Thyroid gland (tissue), 4 donors: ENCODE data around the gene TMEM184C. TPM values are rescaled to one million over a fixed set of nuclear protein-coding genes. Genes with fewer than 3 reads are reported as not detected.
A peak's percentile ranks its signal among the peaks of the same experiment; 100 is the strongest.

ENCODE experiments used
- DNase-seq, 2 donors: peaks; one replicate each; pipeline ENCODE4 v3.0.0-alpha.2; 2019
- H3K27ac ChIP-seq, 3 donors: fragments of 200-600 bp; sonication (generic); 1 replicate in 2 of 3; 2 replicates in 1 of 3; pipeline ENCODE4 v1.5.1; 2016 to 2019; ENCODE audit warnings: mild to moderate bottlenecking in 1 of 3, moderate library complexity in 1 of 3
- H3K27me3 ChIP-seq: fragments of 200-600 bp; sonication (generic); one replicate; pipeline ENCODE4 v1.5.1; 2019
- H3K36me3 ChIP-seq, 2 donors: fragments of 200-600 bp; sonication (generic); one replicate each; pipeline ENCODE4 v1.5.1; 2016 to 2019
- H3K4me1 ChIP-seq, 2 donors: fragments of 200-600 bp; sonication (generic); one replicate each; pipeline ENCODE4 v1.5.1; 2017 to 2019
- H3K4me3 ChIP-seq, 3 donors: fragments of 200-600 bp; sonication (generic); replicated peaks in 1 of 3; 1 replicate in 2 of 3; 2 replicates in 1 of 3; pipeline ENCODE4 v1.5.1; 2016; ENCODE audit warnings: mild to moderate bottlenecking in 1 of 3
- H3K9me3 ChIP-seq: fragments of 200-600 bp; sonication (generic); one replicate; pipeline ENCODE4 v1.5.1; 2017
- CTCF ChIP-seq, 6 experiments: fragments of 200-600 bp in 3 of 6; fragments of 450-650 bp in 3 of 6; sonication (generic) in 3 of 6; IDR thresholded peaks; one replicate each; pipeline ENCODE4 v1.5.1; 2016 to 2019; ENCODE audit warnings: antibody characterized with exemption in 6 of 6, mild to moderate bottlenecking in 2 of 6, inconsistent platforms in 1 of 6, moderate library complexity in 1 of 6
- POLR2A ChIP-seq, 2 donors: fragments of 450-650 bp; IDR thresholded peaks; one replicate each; pipeline ENCODE4 v1.6.1; 2017; ENCODE audit warnings: antibody characterized with exemption in 2 of 2, mild to moderate bottlenecking in 2 of 2, moderate library complexity in 1 of 2
- WGBS, 2 donors: methylation state at CpG; one replicate each; pipeline ENCODE4 v1.1.5; 2017; 5-methylcytosine and 5-hydroxymethylcytosine counted together
- intact Hi-C: fragments of 100-400 bp; cut with DNase I; formaldehyde crosslinking; loops from one replicate; pipeline ENCODE4 v1.15.1; 2023
- total RNA-seq, 4 donors: library from RNA; depleted of rRNA; stranded (reverse); fragments of >200 nt; gene quantifications; one replicate each; pipeline ENCODE4 v1.2.3, GENCODE V29; 2016

TMEM184C gene
- total RNA-seq, 4 donors from 2014 or later: 69.6 to 98.5 (median 82.5) TPM

- WGBS, 2 donors: 31 to 58% methylated on average over 3 of the region's 3 CpGs
- peak; percentile 58 to 71 for DNase-seq
- TF ChIP-seq POLR2A (IDR thresholded peaks at IDR 0.05) (no peak), CTCF (IDR thresholded peaks at IDR 0.05) (no peak)
- H3K4me1 ChIP-seq: no peaks in the 10 kb centered on the region
- no peak overlapping the region for H3K4me3 ChIP-seq
- H3K36me3 ChIP-seq: no peaks in the 10 kb centered on the region
- H3K9me3 ChIP-seq: no peaks in the 10 kb centered on the region
- H3K27me3 ChIP-seq: no peaks in the 10 kb centered on the region
- intact Hi-C loops: no loop called here
- H3K27ac ChIP-seq: no peak overlapping the region
Measured at GRCh38 chr4:147578593-147578992, 38.6 kb upstream of the TMEM184C start.

- intact Hi-C loops: loop anchor here (10.0 kb wide), 1 partner anchor 416 kb away; no protein-coding TSS in a partner anchor
- no peak overlapping the region for H3K4me3 ChIP-seq
- no peaks in the 10 kb centered on the region for H3K36me3 ChIP-seq
- no peak overlapping the region for H3K27ac ChIP-seq
- TF ChIP-seq CTCF (IDR thresholded peaks at IDR 0.05) (no peak), POLR2A (IDR thresholded peaks at IDR 0.05) (no peak)
- WGBS, 2 donors: 43 to 65% methylated on average over 1 of the region's 1 CpG
- no peaks in the 10 kb centered on the region for H3K27me3 ChIP-seq
- no peak for DNase-seq
- H3K4me1 ChIP-seq: no peaks in the 10 kb centered on the region
- H3K9me3 ChIP-seq: no peaks in the 10 kb centered on the region
Measured at GRCh38 chr4:147580396-147580795, 36.8 kb upstream of the TMEM184C start.

- H3K4me1 ChIP-seq: no peaks in the 10 kb centered on the region
- 86 to 89% methylated on average over 6 of the region's 6 CpGs for WGBS, 2 donors
- intact Hi-C loops: loop anchor here (10.0 kb wide), 1 partner anchor 417 kb away; no protein-coding TSS in a partner anchor
Measured at GRCh38 chr4:147581606-147582350, 35.4 kb upstream of the TMEM184C start.

DNA sequence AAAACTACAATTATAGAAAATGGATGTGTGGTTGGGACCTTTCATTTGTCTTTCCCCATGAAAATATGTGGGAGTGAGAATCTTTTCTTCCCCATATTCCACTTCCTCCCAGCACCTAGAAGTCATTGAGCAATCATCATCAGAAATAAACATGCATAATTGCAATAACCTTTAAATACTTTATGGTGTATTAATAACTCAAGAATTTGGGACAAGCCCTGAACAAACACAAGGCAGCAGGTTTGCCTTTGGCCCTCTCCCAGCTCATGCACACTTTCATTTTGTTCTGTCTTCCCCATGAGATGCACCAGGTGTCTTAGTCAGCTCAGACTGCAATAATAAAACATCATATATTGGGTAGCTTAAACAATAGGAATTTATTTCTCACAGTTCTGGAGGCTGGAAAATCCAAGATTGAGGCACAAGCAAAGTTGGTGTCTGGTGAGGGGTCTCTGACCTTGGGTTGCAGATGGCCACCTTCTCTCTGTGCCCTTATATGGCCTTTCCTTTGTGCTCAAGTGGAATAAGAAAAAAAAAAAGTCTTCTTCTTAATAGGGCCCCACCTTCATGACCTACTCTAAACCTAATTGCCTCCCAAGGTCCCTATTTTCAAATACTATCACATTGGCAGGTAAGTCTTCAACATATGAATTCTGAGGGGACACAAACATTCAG is 34.7 kb upstream of the TMEM184C start:
- H3K36me3 ChIP-seq: no peaks in the 10 kb centered on the region
- no peak for DNase-seq
- H3K4me3 ChIP-seq: no peak overlapping the region
- no peaks in the 10 kb centered on the region for H3K27me3 ChIP-seq
- no peak for TF ChIP-seq CTCF (IDR thresholded peaks at IDR 0.05)
- no peak for TF ChIP-seq POLR2A (IDR thresholded peaks at IDR 0.05)
- intact Hi-C loops: loop anchor here (10.0 kb wide), 1 partner anchor 418 kb away; no protein-coding TSS in a partner anchor
- no peak overlapping the region for H3K27ac ChIP-seq
- no peaks in the 10 kb centered on the region for H3K4me1 ChIP-seq
- H3K9me3 ChIP-seq: no peaks in the 10 kb centered on the region

More at GRCh38 chr4:147581606-147582350, 35.4 kb upstream of the TMEM184C start:
- no peak overlapping the region for H3K4me3 ChIP-seq
- no peaks in the 10 kb centered on the region for H3K27me3 ChIP-seq
- H3K27ac ChIP-seq: no peak overlapping the region
- H3K36me3 ChIP-seq: no peaks in the 10 kb centered on the region
- H3K9me3 ChIP-seq: no peaks in the 10 kb centered on the region
- TF ChIP-seq CTCF (IDR thresholded peaks at IDR 0.05) (no peak), POLR2A (IDR thresholded peaks at IDR 0.05) (no peak)
- DNase-seq: no peak

GRCh38 chr4:147583876-147584275 is 33.3 kb upstream of the TMEM184C start:
- intact Hi-C loops: loop anchor here (10.0 kb wide), 1 partner anchor 419 kb away; no protein-coding TSS in a partner anchor
- no peak for DNase-seq
- H3K4me3 ChIP-seq: no peak overlapping the region
- TF ChIP-seq CTCF (IDR thresholded peaks at IDR 0.05) (no peak), POLR2A (IDR thresholded peaks at IDR 0.05) (no peak)
- WGBS, 2 donors: 81 to 94% methylated on average over 1 of the region's 1 CpG
- H3K27me3 ChIP-seq: no peaks in the 10 kb centered on the region
- no peaks in the 10 kb centered on the region for H3K36me3 ChIP-seq
- no peaks in the 10 kb centered on the region for H3K4me1 ChIP-seq
- H3K27ac ChIP-seq: no peak overlapping the region
- no peaks in the 10 kb centered on the region for H3K9me3 ChIP-seq
